ENCODE measurements around the gene NPW.
"Not testable (repeated sequence)": the region's sequence is repeated elsewhere in the genome, so short reads cannot be mapped to it uniquely, and the experiment has no call there.

NPW gene

GRCh38 chr16:2023092-2024031 lies 3.8 kb downstream of the NPW start:
- peak; percentile 69 for DNase-seq (ENCODE audit: low read depth)

GRCh38 chr16:2024032-2024420 lies 4.4 kb downstream of the NPW start:
- no peak for DNase-seq (ENCODE audit: low read depth)

GRCh38 chr16:2025251-2025650 lies 5.7 kb downstream of the NPW start:
- no peak for DNase-seq (ENCODE audit: low read depth)

GRCh38 chr16:2025878-2026460 lies 6.4 kb downstream of the NPW start:
- DNase-seq (ENCODE audit: low read depth): no peak

GRCh38 chr16:2026461-2027023 lies 7.0 kb downstream of the NPW start, which contains the start of gene NHERF2:
TSS of gene NHERF2 (plus strand) at chr16:2026902. CDS start at chr16:2027006, 104 bp downstream.
- DNase-seq (ENCODE audit: low read depth): no peak

- no peak for DNase-seq (ENCODE audit: low read depth)
Observed at GRCh38 chr16:2027024-2028010, 7.7 kb downstream of the NPW start.

- DNase-seq (ENCODE audit: low read depth): no peak
Observed at GRCh38 chr16:2028146-2028545, 8.6 kb downstream of the NPW start.

GRCh38 chr16:2028620-2029220 lies 9.1 kb downstream of the NPW start:
- DNase-seq (ENCODE audit: low read depth): no peak

GRCh38 chr16:2029350-2029749 lies 9.8 kb downstream of the NPW start:
- no peak for DNase-seq (ENCODE audit: low read depth)

GRCh38 chr16:2030036-2030435 lies 10.5 kb downstream of the NPW start:
- DNase-seq (ENCODE audit: low read depth): no peak

- no peak for DNase-seq (ENCODE audit: low read depth)
Observed at GRCh38 chr16:2031081-2031577, 11.5 kb downstream of the NPW start.

- no peak for DNase-seq (ENCODE audit: low read depth)
Observed at GRCh38 chr16:2032285-2033056, 12.9 kb downstream of the NPW start.

- DNase-seq (ENCODE audit: low read depth): peak; percentile 45
Observed at GRCh38 chr16:2033057-2033908, 13.7 kb downstream of the NPW start.

- not testable (repeated sequence) for DNase-seq (ENCODE audit: low read depth)
Observed at GRCh38 chr16:2033909-2034695, 14.5 kb downstream of the NPW start.

- DNase-seq (ENCODE audit: low read depth): no peak
Observed at GRCh38 chr16:2034696-2035430, 15.3 kb downstream of the NPW start.

GRCh38 chr16:2035431-2036199 lies 16.0 kb downstream of the NPW start:
- peak; percentile 81 for DNase-seq (ENCODE audit: low read depth)

Measured in stromal cell of bone marrow (primary cell).